Stomach (tissue), 19 donors: ENCODE measurements around the gene WSB2. TPM values are rescaled to one million over a fixed set of nuclear protein-coding genes. Genes with fewer than 3 reads are reported as not detected.
A peak's percentile ranks its signal among the peaks of the same experiment; 100 is the strongest.

Source experiments
- DNase-seq, 2 donors: peaks; one replicate each; pipeline versions ENCODE4 v3.0.0 to v3.0.0-alpha.2; 2013 to 2019
- H3K27ac ChIP-seq, 5 donors: fragments of 200-600 bp in 4 of 5; sonication (generic) in 4 of 5; one replicate each; pipeline ENCODE4 v1.5.1; 2013 to 2019; ENCODE audit warnings: mild to moderate bottlenecking in 1 of 5, moderate library complexity in 1 of 5
- H3K27me3 ChIP-seq, 3 donors: fragments of 200-600 bp; sonication (generic); one replicate each; pipeline ENCODE4 v1.5.1; 2017 to 2019; ENCODE audit warnings: mixed run types in 1 of 3
- H3K36me3 ChIP-seq, 4 donors: fragments of 200-600 bp; sonication (generic); 1 replicate in 3 of 4; 2 replicates in 1 of 4; pipeline ENCODE4 v1.5.1; 2016 to 2019
- H3K4me1 ChIP-seq, 4 donors: fragments of 200-600 bp; sonication (generic); one replicate each; pipeline ENCODE4 v1.5.1; 2016 to 2019
- H3K4me3 ChIP-seq, 4 donors: fragments of 200-600 bp; sonication (generic) in 3 of 4; one replicate each; pipeline ENCODE4 v1.5.1; 2016 to 2019; ENCODE audit warnings: mild to moderate bottlenecking in 1 of 4
- H3K9me3 ChIP-seq, 4 donors: fragments of 200-600 bp; sonication (generic); one replicate each; pipeline ENCODE4 v1.5.1; 2016 to 2019
- EP300 ChIP-seq: sonication (generic); formaldehyde crosslinking; IDR thresholded peaks from one replicate; pipeline ENCODE4 v1.6.1; 2017; ENCODE audit warnings: antibody characterized with exemption
- POLR2A ChIP-seq, 4 donors: fragments of 450-650 bp; IDR thresholded peaks; one replicate each; pipeline ENCODE4 v1.6.1; 2016; ENCODE audit warnings: antibody characterized with exemption in 4 of 4, control low read depth in 2 of 4, mild to moderate bottlenecking in 1 of 4, moderate library complexity in 1 of 4
- POLR2AphosphoS5 ChIP-seq, 3 donors: sonication (generic); formaldehyde crosslinking; IDR thresholded peaks; one replicate each; pipeline ENCODE4 v1.6.1; 2016; ENCODE audit warnings: antibody characterized with exemption in 3 of 3
- WGBS, 5 donors: extraction: QIAGEN DNeasy Blood & Tissue Kit in 3 of 5; methylation state at CpG; one replicate each; pipeline versions ENCODE4 v1.1.5 to v1.1.7; 2013 to 2018; 5-methylcytosine and 5-hydroxymethylcytosine counted together
- intact Hi-C: fragments of 100-400 bp; cut with DNase I; formaldehyde crosslinking; loops from one replicate; pipeline ENCODE4 v1.15.1; 2023; ENCODE audit warnings: low total_unique reads
- long read RNA-seq, 10 donors: transcript quantifications; one replicate each; lab custom pipeline, GENCODE V29; 2026
- polyA plus RNA-seq, 3 donors: library from polyadenylated mRNA; stranded (reverse); fragments of 200-250 nt; gene quantifications; one replicate each; pipeline ENCODE4 v1.2.3, GENCODE V29; 2013
- total RNA-seq, 5 donors: library from RNA; depleted of rRNA; stranded (reverse); fragments of >200 nt; gene quantifications; one replicate each; pipeline versions ENCODE4 v1.1.0 to v1.2.3, GENCODE V29; 2014 to 2016
- TF ChIP-seq, protein P1 (sequence below), 7 experiments: fragments of 450-650 bp in 4 of 7; fragments of 200-600 bp in 3 of 7; sonication (generic) in 3 of 7; IDR thresholded peaks; one replicate each; pipeline ENCODE4 v1.5.1; 2016 to 2019; ENCODE audit warnings: antibody characterized with exemption in 7 of 7, control low read depth in 2 of 7, mild to moderate bottlenecking in 1 of 7
- donor health status: healthy with polysubstance abuse.
- donor health status: Bipolar disorder and iron deficiency.
- donor health status: healthy.

Gene WSB2
- total RNA-seq (100 to 1,000 TPM in 3 of 5 donors, 10 to 100 TPM in 2; 58.9 to 110 (median 101) TPM), polyA plus RNA-seq (10 to 100 TPM; 32.4 to 80.1 (median 79.7) TPM)
- long read RNA-seq, donor 1, partial matches to known transcripts, result 0 of 4 reads
- long read RNA-seq, donor 1, other reads (novel, unspliced or antisense), result 0 of 4 reads
- long read RNA-seq, donor 2, transcript WSB2-201 (9 exons, 2,646 nt), result major isoform, 12 of 15 reads
- long read RNA-seq, donor 2, partial matches to known transcripts, result 0 of 15 reads
- long read RNA-seq, donor 2, other reads (novel, unspliced or antisense), result 0 of 15 reads
- long read RNA-seq, donor 3, partial matches to known transcripts, result 0 of 4 reads
- long read RNA-seq, donor 3, other reads (novel, unspliced or antisense), result 0 of 4 reads
- long read RNA-seq, donor 4, partial matches to known transcripts, result 0 of 1 reads
- long read RNA-seq, donor 4, other reads (novel, unspliced or antisense), result 0 of 1 reads
- long read RNA-seq, donor 5, transcript WSB2-201 (9 exons, 2,646 nt), result major isoform, 10 of 11 reads
- long read RNA-seq, donor 5, partial matches to known transcripts, result 0 of 11 reads
- long read RNA-seq, donor 5, other reads (novel, unspliced or antisense), result 0 of 11 reads
- long read RNA-seq, donor 6, transcript WSB2-201 (9 exons, 2,646 nt), result major isoform, 29 of 34 reads
- long read RNA-seq, donor 6, partial matches to known transcripts, result 0 of 34 reads
- long read RNA-seq, donor 6, other reads (novel, unspliced or antisense), result 0 of 34 reads
- long read RNA-seq, donor 7, transcript WSB2-201 (9 exons, 2,646 nt), result major isoform, 8 of 9 reads
- long read RNA-seq, donor 7, partial matches to known transcripts, result 0 of 9 reads
- long read RNA-seq, donor 7, other reads (novel, unspliced or antisense), result 0 of 9 reads
- long read RNA-seq, donor 8, transcript WSB2-201 (9 exons, 2,646 nt), result major isoform, 5 of 6 reads
- long read RNA-seq, donor 8, partial matches to known transcripts, result 0 of 6 reads
- long read RNA-seq, donor 8, other reads (novel, unspliced or antisense), result 0 of 6 reads
- long read RNA-seq, donor 9, transcript WSB2-201 (9 exons, 2,646 nt), result major isoform, 8 of 9 reads
- long read RNA-seq, donor 9, partial matches to known transcripts, result 0 of 9 reads
- long read RNA-seq, donor 9, other reads (novel, unspliced or antisense), result 0 of 9 reads
- long read RNA-seq, donor 10, partial matches to known transcripts, result 0 of 1 reads
- long read RNA-seq, donor 10, other reads (novel, unspliced or antisense), result 0 of 1 reads

- TF ChIP-seq POLR2A (IDR thresholded peaks at IDR 0.05) (no peak), EP300 (no peak), POLR2AphosphoS5 (IDR thresholded peaks at IDR 0.05) (peak in 1 of 3 donors; percentile 15)
- Histone ChIP-seq H3K4me1 (peaks cover 23 to 80% (median 58%) of the 10 kb centered on the region in 4 donors), H3K27ac (peak within 1 kb of the TSS; percentile 97 to 99 (median 98)), H3K9me3 (no peaks in the 10 kb centered on the region), H3K36me3 (peaks cover 0 to 2% (median under 1%) of the 10 kb centered on the region in 4 donors), H3K4me3 (peak within 1 kb of the TSS; percentile 65 to 83 (median 76)), H3K27me3 (no peaks in the 10 kb centered on the region)
- DNase-seq, result peak; percentile 70 to 92
- intact Hi-C loops, result no loop called here
- WGBS, 5 donors, result 1 to 2% (median 2%) methylated on average over 55 to 66 of the region's 76 CpGs
Observed at GRCh38 chr12:118061011-118061872, at the start of gene WSB2. Gene WSB2 (minus strand): TSS chr12:118061179. CDS start chr12:118061048, 131 bp downstream.

- intact Hi-C loops, result no loop called here
- TF ChIP-seq, protein P1, sequence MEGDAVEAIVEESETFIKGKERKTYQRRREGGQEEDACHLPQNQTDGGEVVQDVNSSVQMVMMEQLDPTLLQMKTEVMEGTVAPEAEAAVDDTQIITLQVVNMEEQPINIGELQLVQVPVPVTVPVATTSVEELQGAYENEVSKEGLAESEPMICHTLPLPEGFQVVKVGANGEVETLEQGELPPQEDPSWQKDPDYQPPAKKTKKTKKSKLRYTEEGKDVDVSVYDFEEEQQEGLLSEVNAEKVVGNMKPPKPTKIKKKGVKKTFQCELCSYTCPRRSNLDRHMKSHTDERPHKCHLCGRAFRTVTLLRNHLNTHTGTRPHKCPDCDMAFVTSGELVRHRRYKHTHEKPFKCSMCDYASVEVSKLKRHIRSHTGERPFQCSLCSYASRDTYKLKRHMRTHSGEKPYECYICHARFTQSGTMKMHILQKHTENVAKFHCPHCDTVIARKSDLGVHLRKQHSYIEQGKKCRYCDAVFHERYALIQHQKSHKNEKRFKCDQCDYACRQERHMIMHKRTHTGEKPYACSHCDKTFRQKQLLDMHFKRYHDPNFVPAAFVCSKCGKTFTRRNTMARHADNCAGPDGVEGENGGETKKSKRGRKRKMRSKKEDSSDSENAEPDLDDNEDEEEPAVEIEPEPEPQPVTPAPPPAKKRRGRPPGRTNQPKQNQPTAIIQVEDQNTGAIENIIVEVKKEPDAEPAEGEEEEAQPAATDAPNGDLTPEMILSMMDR (IDR thresholded peaks at IDR 0.05), result no peak
- no peak for TF ChIP-seq POLR2A (IDR thresholded peaks at IDR 0.05)
- TF ChIP-seq POLR2AphosphoS5 (IDR thresholded peaks at IDR 0.05), result no peak
- no peak for TF ChIP-seq EP300
- no peak for DNase-seq
- Histone ChIP-seq H3K27me3 (no peaks in the 10 kb centered on the region), H3K4me3 (no peak overlapping the region), H3K9me3 (no peaks in the 10 kb centered on the region), H3K4me1 (peaks cover 0 to 7% (median 7%) of the 10 kb centered on the region in 4 donors), H3K36me3 (no peaks in the 10 kb centered on the region), H3K27ac (no peak overlapping the region)
- 83 to 100% (median 94%) methylated on average over 1 of the region's 1 CpG for WGBS, 5 donors
Observed at GRCh38 chr12:118109088-118109487, 48.1 kb upstream of the WSB2 start.

GRCh38 chr12:118107694-118108093 lies 46.7 kb upstream of the WSB2 start:
- WGBS, 5 donors, result 81 to 91% (median 89%) methylated on average over 8 of the region's 8 CpGs
- Histone ChIP-seq H3K27ac (no peak overlapping the region), H3K4me1 (peaks cover 0 to 17% (median 14%) of the 10 kb centered on the region in 4 donors), H3K9me3 (no peaks in the 10 kb centered on the region), H3K36me3 (no peaks in the 10 kb centered on the region), H3K4me3 (no peak overlapping the region), H3K27me3 (no peaks in the 10 kb centered on the region)
- intact Hi-C loops, result no loop called here
- no peak for TF ChIP-seq POLR2AphosphoS5 (IDR thresholded peaks at IDR 0.05)
- TF ChIP-seq, protein P1 (IDR thresholded peaks at IDR 0.05), result no peak
- TF ChIP-seq EP300, result no peak
- no peak for TF ChIP-seq POLR2A (IDR thresholded peaks at IDR 0.05)
- no peak for DNase-seq

DNA sequence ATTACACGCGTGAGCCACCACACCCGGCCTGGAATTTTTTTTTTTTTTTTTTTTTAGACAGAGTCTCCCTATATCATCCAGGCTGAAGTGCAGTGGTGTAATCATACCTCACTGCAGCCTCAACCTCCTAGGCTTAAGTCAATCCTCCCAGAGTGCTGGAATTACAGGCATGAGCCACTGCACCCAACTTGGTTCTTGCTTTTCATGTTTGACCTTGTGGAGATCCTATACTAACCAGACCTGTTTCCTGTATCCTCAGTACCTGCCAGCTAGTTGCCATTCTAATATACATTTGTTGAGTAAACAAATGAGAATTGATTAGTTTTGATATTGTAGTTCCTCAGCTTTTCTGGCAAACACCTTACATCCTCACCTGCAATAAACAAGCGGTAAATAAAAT lies 46.0 kb upstream of the WSB2 start:
- Histone ChIP-seq H3K4me3 (no peak overlapping the region), H3K4me1 (peaks cover 0 to 24% (median 20%) of the 10 kb centered on the region in 4 donors), H3K27ac (no peak overlapping the region), H3K27me3 (no peaks in the 10 kb centered on the region), H3K36me3 (no peaks in the 10 kb centered on the region), H3K9me3 (no peaks in the 10 kb centered on the region)
- DNase-seq, result peak in 1 of 2 donors; percentile 55
- TF ChIP-seq POLR2AphosphoS5 (IDR thresholded peaks at IDR 0.05) (no peak), POLR2A (IDR thresholded peaks at IDR 0.05) (no peak), EP300 (no peak)
- TF ChIP-seq, protein P1 (IDR thresholded peaks at IDR 0.05), result no peak
- intact Hi-C loops, result no loop called here
- 57 to 85% (median 63%) methylated on average over 4 of the region's 4 CpGs for WGBS, 5 donors
